Measurements from ENCODE around the gene PNMT.

DNA sequence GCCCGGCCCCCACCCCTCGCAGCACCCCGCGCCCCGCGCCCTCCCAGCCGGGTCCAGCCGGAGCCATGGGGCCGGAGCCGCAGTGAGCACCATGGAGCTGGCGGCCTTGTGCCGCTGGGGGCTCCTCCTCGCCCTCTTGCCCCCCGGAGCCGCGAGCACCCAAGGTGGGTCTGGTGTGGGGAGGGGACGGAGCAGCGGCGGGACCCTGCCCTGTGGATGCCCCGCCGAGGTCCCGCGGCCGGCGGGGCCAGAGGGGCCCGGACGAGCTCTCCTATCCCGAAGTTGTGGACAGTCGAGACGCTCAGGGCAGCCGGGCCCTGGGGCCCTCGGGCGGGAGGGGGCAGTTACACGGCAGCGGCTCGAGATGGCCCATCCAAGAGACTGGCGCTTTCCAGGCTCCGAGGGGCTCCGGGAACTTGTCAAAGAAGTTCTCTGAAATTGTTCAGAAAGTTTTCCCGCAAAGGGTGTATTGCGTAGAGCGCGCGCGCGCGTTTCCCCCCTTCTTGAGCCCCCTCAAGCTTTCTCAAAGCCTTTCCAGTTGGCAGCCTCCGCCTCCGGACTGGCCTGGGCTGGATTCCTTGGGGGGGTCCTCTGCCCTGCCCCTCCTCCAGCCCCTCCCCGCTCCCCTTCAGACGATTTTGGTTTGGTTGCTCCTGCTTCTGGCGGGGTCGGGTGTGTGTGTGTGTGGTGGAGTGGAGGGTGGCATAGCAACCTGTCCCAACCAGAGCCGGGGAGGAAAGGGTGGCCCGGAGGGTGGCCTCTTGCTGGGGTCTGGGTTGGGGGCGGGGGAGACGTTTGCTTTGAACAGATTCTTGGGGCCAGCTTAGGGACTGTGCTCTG lies 32.1 kb downstream of the PNMT start:
- TF ChIP-seq EP300 (conservative IDR thresholded peaks at IDR 0.05; ENCODE audit: poor library complexity, severe bottlenecking) (no peak), RAD21 (conservative IDR thresholded peaks at IDR 0.05) (no peak), EZH2 (IDR thresholded peaks at IDR 0.05; ENCODE audit: borderline replicate concordance, insufficient read depth, low read length, poor library complexity, severe bottlenecking) (no peak), TAF1 (IDR thresholded peaks at IDR 0.05; ENCODE audit: low read depth) (no peak), POLR2AphosphoS5 (IDR thresholded peaks at IDR 0.05) (no peak), MXI1 (conservative IDR thresholded peaks at IDR 0.05; ENCODE audit: poor library complexity, severe bottlenecking) (no peak), SMC3 (conservative IDR thresholded peaks at IDR 0.05; ENCODE audit: poor library complexity) (no peak)
- TF ChIP-seq, protein P1, sequence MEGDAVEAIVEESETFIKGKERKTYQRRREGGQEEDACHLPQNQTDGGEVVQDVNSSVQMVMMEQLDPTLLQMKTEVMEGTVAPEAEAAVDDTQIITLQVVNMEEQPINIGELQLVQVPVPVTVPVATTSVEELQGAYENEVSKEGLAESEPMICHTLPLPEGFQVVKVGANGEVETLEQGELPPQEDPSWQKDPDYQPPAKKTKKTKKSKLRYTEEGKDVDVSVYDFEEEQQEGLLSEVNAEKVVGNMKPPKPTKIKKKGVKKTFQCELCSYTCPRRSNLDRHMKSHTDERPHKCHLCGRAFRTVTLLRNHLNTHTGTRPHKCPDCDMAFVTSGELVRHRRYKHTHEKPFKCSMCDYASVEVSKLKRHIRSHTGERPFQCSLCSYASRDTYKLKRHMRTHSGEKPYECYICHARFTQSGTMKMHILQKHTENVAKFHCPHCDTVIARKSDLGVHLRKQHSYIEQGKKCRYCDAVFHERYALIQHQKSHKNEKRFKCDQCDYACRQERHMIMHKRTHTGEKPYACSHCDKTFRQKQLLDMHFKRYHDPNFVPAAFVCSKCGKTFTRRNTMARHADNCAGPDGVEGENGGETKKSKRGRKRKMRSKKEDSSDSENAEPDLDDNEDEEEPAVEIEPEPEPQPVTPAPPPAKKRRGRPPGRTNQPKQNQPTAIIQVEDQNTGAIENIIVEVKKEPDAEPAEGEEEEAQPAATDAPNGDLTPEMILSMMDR (IDR thresholded peaks at IDR 0.05; ENCODE audit: poor library complexity, severe bottlenecking): no peak
- TF ChIP-seq, protein P2, sequence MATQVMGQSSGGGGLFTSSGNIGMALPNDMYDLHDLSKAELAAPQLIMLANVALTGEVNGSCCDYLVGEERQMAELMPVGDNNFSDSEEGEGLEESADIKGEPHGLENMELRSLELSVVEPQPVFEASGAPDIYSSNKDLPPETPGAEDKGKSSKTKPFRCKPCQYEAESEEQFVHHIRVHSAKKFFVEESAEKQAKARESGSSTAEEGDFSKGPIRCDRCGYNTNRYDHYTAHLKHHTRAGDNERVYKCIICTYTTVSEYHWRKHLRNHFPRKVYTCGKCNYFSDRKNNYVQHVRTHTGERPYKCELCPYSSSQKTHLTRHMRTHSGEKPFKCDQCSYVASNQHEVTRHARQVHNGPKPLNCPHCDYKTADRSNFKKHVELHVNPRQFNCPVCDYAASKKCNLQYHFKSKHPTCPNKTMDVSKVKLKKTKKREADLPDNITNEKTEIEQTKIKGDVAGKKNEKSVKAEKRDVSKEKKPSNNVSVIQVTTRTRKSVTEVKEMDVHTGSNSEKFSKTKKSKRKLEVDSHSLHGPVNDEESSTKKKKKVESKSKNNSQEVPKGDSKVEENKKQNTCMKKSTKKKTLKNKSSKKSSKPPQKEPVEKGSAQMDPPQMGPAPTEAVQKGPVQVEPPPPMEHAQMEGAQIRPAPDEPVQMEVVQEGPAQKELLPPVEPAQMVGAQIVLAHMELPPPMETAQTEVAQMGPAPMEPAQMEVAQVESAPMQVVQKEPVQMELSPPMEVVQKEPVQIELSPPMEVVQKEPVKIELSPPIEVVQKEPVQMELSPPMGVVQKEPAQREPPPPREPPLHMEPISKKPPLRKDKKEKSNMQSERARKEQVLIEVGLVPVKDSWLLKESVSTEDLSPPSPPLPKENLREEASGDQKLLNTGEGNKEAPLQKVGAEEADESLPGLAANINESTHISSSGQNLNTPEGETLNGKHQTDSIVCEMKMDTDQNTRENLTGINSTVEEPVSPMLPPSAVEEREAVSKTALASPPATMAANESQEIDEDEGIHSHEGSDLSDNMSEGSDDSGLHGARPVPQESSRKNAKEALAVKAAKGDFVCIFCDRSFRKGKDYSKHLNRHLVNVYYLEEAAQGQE (IDR thresholded peaks at IDR 0.05; ENCODE audit: borderline replicate concordance): no peak

Data from neural cell (in vitro differentiated cells).